ENCODE data around the gene SPOCK2.

Gene SPOCK2

DNA sequence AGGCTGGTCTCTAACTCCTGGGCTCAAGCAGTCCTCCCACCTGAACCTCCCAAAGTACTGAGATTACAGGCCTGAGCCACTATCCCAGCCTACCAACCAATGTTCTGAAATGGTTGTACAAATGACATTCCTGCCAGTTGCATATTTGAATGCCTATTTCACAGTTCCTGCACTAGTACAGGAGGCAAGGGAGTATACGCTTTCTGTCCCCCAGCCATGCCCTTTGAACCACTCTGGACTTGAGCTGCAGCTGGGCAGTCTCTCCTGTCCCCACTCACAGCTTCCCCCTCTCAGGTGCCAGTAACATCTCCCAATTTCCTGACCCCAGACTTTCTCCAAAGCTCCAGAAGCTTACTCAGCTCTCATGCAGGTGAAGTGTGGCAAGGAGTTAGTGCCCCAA, 58.9 kb downstream of the SPOCK2 start:
- TF ChIP-seq, protein P1, sequence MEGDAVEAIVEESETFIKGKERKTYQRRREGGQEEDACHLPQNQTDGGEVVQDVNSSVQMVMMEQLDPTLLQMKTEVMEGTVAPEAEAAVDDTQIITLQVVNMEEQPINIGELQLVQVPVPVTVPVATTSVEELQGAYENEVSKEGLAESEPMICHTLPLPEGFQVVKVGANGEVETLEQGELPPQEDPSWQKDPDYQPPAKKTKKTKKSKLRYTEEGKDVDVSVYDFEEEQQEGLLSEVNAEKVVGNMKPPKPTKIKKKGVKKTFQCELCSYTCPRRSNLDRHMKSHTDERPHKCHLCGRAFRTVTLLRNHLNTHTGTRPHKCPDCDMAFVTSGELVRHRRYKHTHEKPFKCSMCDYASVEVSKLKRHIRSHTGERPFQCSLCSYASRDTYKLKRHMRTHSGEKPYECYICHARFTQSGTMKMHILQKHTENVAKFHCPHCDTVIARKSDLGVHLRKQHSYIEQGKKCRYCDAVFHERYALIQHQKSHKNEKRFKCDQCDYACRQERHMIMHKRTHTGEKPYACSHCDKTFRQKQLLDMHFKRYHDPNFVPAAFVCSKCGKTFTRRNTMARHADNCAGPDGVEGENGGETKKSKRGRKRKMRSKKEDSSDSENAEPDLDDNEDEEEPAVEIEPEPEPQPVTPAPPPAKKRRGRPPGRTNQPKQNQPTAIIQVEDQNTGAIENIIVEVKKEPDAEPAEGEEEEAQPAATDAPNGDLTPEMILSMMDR (IDR thresholded peaks at IDR 0.05; ENCODE audit: extremely low read depth, insufficient read depth, missing control alignments): no peak
- in situ Hi-C loops (cut with MboI; ENCODE audit: low pct_unique_long_range_greater_than_20kb, low sequenced_read_pairs, unreplicated experiment): no loop called here
- DNase-seq (ENCODE audit: low spot score): no peak

DNA sequence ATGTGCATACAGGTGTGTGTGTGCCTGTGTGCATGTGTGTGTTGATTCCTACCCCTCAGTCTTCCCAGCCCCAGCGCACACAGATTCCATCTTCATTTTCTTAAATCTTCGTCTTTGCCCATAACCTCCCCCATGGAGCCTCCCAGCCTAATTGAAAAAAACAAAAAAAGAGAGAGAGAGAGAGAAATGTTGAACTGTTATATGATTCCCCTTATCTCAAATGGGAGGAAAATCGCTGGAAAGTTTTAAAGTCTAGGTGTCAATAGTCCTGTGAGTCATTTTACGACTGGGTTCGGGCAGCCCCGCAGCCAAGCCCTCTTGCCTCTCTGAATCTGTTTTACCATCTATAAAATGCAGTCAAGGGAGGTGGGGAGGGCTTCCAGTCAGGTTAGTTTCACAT, 60.9 kb downstream of the SPOCK2 start:
- in situ Hi-C loops (cut with MboI; ENCODE audit: low pct_unique_long_range_greater_than_20kb, low sequenced_read_pairs, unreplicated experiment): no loop called here
- no peak for DNase-seq (ENCODE audit: low spot score)
- TF ChIP-seq, protein P1 (IDR thresholded peaks at IDR 0.05; ENCODE audit: extremely low read depth, insufficient read depth, missing control alignments): no peak

DNA sequence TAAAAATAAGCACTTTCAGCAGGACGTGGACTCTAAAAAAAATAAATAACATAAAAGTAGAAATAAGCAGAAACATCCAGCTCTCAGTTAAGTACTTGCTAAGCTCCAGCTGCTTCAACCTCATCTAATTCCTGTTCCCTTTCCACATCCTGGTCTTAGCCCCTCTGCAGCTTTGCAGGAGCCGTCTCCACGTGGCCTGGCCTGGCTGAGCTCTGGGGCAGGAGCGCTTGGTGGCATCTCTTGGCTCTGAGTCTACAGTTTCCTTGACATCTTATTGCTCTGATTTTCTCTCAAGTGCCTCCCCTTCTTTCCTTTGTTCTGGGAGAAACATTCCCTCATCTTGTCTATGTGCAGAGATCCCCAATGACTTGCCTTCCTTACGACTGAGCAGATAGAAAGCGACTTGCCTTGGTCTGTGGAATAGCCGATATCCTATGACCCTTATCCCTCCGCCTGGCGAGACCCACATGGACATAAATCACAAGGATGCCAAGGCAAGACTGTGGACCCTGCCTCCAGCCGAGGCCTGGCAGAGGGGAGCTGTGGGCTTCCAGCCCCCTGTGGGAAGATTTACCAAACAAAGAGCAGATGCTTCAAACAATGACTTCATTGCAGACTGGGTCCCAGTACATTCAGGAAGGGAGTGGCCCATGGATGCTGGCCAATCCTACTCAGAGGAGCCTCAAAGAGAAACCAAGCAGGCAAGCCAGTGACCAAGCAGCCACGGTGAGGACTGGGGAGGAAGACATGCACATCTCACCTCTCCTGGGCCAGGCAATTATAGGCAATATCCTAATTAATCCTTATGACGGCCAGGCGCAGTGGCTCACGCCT, 61.9 kb downstream of the SPOCK2 start:
- TF ChIP-seq, protein P1 (IDR thresholded peaks at IDR 0.05; ENCODE audit: extremely low read depth, insufficient read depth, missing control alignments): no peak
- DNase-seq (ENCODE audit: low spot score): no peak
- in situ Hi-C loops (cut with MboI; ENCODE audit: low pct_unique_long_range_greater_than_20kb, low sequenced_read_pairs, unreplicated experiment): no loop called here

DNA sequence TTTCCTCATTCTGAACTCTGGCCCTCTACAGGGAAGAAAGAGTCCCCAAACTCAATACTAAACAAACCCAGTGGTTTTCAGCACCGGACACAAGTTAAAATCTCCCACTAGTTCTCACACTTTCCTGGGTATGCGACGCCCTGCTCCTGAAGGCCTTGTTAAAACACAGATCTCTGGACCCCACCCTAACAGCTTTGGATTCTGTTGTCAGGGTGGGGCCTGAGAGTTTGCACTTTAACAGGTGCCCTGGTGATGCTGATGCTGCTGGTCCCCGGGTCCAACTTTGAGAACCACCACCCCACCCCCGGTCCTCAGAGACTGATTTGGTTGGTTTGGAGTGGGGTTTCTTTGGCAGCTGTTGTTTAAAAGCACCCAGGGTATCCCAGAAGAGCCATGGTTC, 62.5 kb downstream of the SPOCK2 start:
- TF ChIP-seq, protein P1 (IDR thresholded peaks at IDR 0.05; ENCODE audit: extremely low read depth, insufficient read depth, missing control alignments): no peak
- in situ Hi-C loops (cut with MboI; ENCODE audit: low pct_unique_long_range_greater_than_20kb, low sequenced_read_pairs, unreplicated experiment): no loop called here
- DNase-seq (ENCODE audit: low spot score): no peak

DNA sequence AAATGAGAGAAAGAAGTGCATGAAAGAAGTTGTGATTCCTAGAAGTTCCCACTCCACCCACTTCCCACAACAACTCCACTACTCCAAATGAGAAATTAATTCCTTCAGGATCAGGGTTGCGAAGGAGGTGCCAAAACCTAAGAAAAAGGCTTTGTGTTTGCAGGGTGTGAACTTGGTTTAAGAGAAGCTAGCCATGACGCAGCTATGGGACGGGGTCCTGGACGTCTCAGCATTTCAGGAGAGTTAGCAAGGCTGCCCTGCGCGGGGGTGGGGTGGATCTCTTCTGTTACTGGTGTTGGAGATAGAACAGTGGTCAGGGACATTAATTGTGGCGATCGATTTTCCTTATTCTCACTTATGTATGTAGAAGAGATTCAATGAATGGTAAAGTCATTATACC, 63.0 kb downstream of the SPOCK2 start:
- in situ Hi-C loops (cut with MboI; ENCODE audit: low pct_unique_long_range_greater_than_20kb, low sequenced_read_pairs, unreplicated experiment): no loop called here
- no peak for DNase-seq (ENCODE audit: low spot score)
- TF ChIP-seq, protein P1 (IDR thresholded peaks at IDR 0.05; ENCODE audit: extremely low read depth, insufficient read depth, missing control alignments): no peak

DNA sequence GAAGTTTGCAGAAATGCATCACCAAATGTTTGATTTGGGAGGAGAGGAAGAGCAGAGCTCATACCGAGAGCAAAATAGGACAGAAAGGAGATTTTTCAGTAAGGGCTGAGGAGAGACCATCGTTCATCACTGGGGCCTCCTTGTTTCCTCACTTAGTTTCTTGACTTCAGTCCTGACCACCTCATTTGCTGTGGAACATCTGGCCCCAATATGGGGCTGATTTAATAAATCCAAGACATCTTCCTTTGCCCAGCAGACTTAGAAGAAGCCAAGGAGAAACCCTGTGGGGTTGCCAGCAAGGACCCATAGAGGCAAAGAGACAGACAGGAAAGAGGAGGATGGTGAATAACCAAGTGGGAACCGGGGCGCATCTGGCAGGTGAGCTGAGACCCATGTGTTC, 63.8 kb downstream of the SPOCK2 start:
- no peak for DNase-seq (ENCODE audit: low spot score)
- in situ Hi-C loops (cut with MboI; ENCODE audit: low pct_unique_long_range_greater_than_20kb, low sequenced_read_pairs, unreplicated experiment): no loop called here
- TF ChIP-seq, protein P1 (IDR thresholded peaks at IDR 0.05; ENCODE audit: extremely low read depth, insufficient read depth, missing control alignments): no peak

All from GM13977 (cell line).